Lower lobe of right lung (tissue), 2 donors: ENCODE results near the gene AHR. TPM values are rescaled to one million over a fixed set of nuclear protein-coding genes. Genes with fewer than 3 reads are reported as not detected.

Experiments used
- ATAC-seq, 2 donors: fragments of 200-7000 bp; cut with Tn5 transposase; one replicate each; pipeline ENCODE4 v1.9.1; 2020 to 2022; ENCODE audit warnings: mild to moderate bottlenecking in 2 of 2, moderate library complexity in 2 of 2
- DNase-seq: peaks from one replicate; pipeline ENCODE4 v3.0.0-alpha.2; 2020
- H3K27ac ChIP-seq: fragments of 200-600 bp; one replicate; pipeline ENCODE4 v1.8.0; 2022
- H3K27me3 ChIP-seq: fragments of 200-600 bp; one replicate; pipeline ENCODE4 v1.8.0; 2022; ENCODE audit warnings: low read depth
- H3K36me3 ChIP-seq: fragments of 200-600 bp; one replicate; pipeline ENCODE4 v1.8.0; 2022; ENCODE audit warnings: mild to moderate bottlenecking
- H3K4me1 ChIP-seq: fragments of 200-600 bp; one replicate; pipeline ENCODE4 v1.8.0; 2022
- H3K4me3 ChIP-seq: fragments of 200-600 bp; one replicate; pipeline ENCODE4 v1.8.0; 2022; ENCODE audit warnings: mild to moderate bottlenecking
- H3K9me3 ChIP-seq: fragments of 200-600 bp; one replicate; pipeline ENCODE4 v1.8.0; 2022
- intact Hi-C: fragments of 100-400 bp; cut with DNase I; formaldehyde crosslinking; loops from one replicate; pipeline ENCODE4 v1.11.0; 2022
- total RNA-seq: library from RNA; stranded (reverse); fragmentation: NEBNext Ultra II Directional; extraction: Animal tissue kit (Norgen Biotek cat#: 25700); gene quantifications from one replicate; pipeline ENCODE4 v1.2.1, GENCODE V29; 2021
- TF ChIP-seq, protein P1 (sequence below): fragments of 200-600 bp; IDR thresholded peaks from one replicate; pipeline ENCODE4 v1.8.0; 2022; ENCODE audit warnings: antibody characterized with exemption, mild to moderate bottlenecking
- donor health status: DM: no; HTN: yes; CAD: no; lungs with severe emphysema.

Gene AHR
- total RNA-seq, 1 donor from 2014 or later: 132 TPM

DNA sequence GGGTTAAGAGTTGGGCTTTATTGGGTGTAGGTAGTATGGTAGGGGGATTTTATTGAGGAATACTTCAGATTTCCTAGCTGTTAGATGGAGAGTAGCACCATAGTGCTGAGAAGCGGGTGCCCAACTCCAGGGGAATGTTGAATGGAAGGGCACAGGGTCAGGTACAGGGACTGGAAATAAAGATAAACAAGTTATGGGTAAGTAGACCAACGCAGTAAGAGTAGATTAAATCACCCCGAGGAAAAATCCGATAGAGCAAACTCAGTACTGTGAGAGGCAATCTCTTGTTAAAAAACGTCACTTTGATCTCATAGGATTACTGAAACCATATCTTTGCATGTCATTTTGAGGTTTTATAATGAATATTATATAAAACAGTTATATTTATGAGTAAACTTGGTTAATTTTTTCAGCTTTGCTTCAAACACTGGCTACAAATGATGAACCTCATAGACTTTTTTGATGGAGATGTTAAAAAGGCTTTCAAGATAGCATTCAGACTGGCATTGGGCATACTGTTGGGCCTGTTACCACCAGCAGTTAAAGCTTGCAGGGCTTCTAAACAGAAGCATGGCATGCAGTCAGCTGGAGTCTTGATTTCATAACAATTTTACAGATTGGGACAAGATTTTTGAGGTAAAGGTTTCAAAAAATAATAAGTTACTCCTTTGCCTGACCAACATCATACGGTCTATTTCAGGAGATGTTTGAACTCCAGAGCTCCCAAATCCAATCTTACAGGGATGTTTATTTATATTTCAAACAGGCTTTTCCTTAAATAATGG, 7.1 kb downstream of the AHR start:
- H3K4me3 ChIP-seq: peak overlapping the region; percentile 90
- peaks cover 93% of the 10 kb centered on the region for H3K4me1 ChIP-seq
- intact Hi-C loops: no loop called here
- no peaks in the 10 kb centered on the region for H3K27me3 ChIP-seq
- peak overlapping the region; percentile 73 for H3K27ac ChIP-seq
- no peaks in the 10 kb centered on the region for H3K9me3 ChIP-seq
- peaks cover 7% of the 10 kb centered on the region for H3K36me3 ChIP-seq
- no peak for ATAC-seq
- TF ChIP-seq, protein P1, sequence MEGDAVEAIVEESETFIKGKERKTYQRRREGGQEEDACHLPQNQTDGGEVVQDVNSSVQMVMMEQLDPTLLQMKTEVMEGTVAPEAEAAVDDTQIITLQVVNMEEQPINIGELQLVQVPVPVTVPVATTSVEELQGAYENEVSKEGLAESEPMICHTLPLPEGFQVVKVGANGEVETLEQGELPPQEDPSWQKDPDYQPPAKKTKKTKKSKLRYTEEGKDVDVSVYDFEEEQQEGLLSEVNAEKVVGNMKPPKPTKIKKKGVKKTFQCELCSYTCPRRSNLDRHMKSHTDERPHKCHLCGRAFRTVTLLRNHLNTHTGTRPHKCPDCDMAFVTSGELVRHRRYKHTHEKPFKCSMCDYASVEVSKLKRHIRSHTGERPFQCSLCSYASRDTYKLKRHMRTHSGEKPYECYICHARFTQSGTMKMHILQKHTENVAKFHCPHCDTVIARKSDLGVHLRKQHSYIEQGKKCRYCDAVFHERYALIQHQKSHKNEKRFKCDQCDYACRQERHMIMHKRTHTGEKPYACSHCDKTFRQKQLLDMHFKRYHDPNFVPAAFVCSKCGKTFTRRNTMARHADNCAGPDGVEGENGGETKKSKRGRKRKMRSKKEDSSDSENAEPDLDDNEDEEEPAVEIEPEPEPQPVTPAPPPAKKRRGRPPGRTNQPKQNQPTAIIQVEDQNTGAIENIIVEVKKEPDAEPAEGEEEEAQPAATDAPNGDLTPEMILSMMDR: no peak
- DNase-seq: no peak

DNA sequence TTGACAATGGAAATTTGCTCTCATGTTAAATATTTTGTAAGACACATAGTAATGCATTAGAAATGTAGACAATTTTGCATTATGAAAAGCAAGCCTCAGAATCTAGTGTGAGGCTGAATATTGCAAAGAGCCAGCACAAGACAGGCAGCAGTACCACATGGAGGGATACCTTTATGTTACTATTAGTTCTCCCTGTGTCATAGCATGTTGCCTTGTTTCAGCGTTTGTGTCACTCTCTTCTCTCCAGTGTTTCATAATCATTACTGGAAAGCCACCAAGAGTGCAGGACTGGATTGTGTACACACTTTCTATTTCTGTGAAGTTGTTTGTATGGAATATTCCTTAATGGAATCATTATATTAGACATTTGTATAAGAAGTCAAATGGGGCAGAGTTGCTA, 8.5 kb downstream of the AHR start:
- H3K9me3 ChIP-seq: no peaks in the 10 kb centered on the region
- TF ChIP-seq, protein P1: no peak
- intact Hi-C loops: no loop called here
- peaks cover 21% of the 10 kb centered on the region for H3K36me3 ChIP-seq
- H3K27ac ChIP-seq: peak overlapping the region; percentile 73
- H3K27me3 ChIP-seq: no peaks in the 10 kb centered on the region
- H3K4me3 ChIP-seq: peak overlapping the region; percentile 28
- ATAC-seq: peak; percentile 72 to 77
- no peak for DNase-seq
- peaks cover 99% of the 10 kb centered on the region for H3K4me1 ChIP-seq

DNA sequence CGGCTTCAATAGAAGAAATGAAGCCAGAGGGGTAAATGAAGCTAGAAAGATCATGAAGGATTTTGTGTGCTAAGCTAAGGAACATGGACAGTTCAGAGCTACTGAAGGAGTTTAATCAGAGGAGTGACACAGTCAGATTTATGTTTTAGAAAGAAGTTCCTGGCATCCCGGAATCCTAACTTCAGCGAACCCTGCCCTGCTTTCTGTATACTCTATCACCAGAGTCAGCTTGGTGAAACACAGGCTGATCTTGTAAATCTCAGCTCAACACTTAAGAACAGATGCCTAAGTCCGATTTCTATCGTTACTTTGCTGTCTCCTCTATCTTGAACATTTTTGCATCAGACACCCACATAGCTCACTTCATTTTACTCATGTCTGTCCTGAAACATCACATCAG, 9.1 kb downstream of the AHR start:
- no peaks in the 10 kb centered on the region for H3K27me3 ChIP-seq
- peaks cover 26% of the 10 kb centered on the region for H3K36me3 ChIP-seq
- H3K4me1 ChIP-seq: peaks cover 97% of the 10 kb centered on the region
- no peaks in the 10 kb centered on the region for H3K9me3 ChIP-seq
- ATAC-seq (peak; percentile 5 to 15), DNase-seq (no peak)
- H3K4me3 ChIP-seq: peak overlapping the region; percentile 28
- TF ChIP-seq, protein P1: no peak
- intact Hi-C loops: no loop called here
- peak overlapping the region; percentile 73 for H3K27ac ChIP-seq

DNA sequence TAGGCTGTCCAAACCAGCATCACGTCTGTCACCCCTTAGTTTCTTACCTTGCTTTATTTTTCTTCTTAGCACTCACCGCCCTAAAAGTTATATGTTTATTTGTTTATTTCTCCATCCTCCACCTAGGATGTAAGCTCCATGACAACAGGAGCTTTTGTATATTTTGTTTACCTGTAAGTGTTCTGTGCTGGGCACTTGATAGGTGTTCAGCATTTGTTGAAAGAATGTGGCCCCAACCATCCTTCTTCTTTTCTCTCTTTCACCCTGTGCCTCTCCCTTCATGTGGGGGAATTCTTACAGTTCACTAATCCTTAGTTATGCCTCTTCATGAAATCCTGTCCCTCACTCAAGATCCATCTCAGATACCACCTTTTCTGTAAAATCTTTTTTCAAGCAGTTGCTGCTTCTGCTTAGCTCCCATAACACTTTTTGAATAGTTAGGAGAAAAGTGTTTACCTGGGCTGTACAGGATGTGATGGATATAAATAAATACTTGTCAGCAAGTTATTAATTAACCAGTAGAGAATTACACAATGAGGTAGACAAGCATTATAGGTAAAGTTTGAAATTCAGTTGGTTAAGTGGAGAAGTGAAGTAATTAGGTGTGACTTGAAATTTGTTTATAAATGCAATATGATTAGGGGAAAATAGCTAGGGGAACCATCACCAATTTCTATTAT, 9.7 kb downstream of the AHR start:
- Histone ChIP-seq H3K9me3 (no peaks in the 10 kb centered on the region), H3K27ac (peak overlapping the region; percentile 73), H3K27me3 (no peaks in the 10 kb centered on the region), H3K4me1 (peaks cover 97% of the 10 kb centered on the region), H3K36me3 (peaks cover 30% of the 10 kb centered on the region), H3K4me3 (peak overlapping the region; percentile 28)
- intact Hi-C loops: no loop called here
- TF ChIP-seq, protein P1: no peak
- DNase-seq (no peak), ATAC-seq (peak; percentile 50 to 62)

DNA sequence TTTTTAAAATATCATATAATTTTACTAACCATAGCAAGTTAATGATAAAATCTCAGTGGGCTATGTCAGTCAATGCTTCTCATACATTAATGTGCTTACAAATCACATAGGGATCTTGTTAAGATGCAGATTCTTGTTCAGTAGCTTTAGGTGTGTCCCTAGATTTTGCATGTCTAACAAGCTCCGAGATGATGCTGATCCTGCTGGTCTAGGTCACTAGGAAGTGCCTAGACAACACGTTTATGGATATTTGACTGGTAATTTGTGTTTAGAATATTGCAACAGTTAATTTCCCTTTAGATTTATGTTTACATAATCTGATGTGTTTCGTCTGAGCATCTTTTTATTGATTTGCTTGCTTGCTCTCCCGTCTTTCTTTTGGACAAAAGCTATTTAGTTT, 12.7 kb downstream of the AHR start:
- H3K4me1 ChIP-seq: peaks cover 85% of the 10 kb centered on the region
- H3K4me3 ChIP-seq: no peak overlapping the region
- peaks cover 30% of the 10 kb centered on the region for H3K36me3 ChIP-seq
- no peaks in the 10 kb centered on the region for H3K27me3 ChIP-seq
- TF ChIP-seq, protein P1: no peak
- intact Hi-C loops: no loop called here
- ATAC-seq (no peak), DNase-seq (no peak)
- no peaks in the 10 kb centered on the region for H3K9me3 ChIP-seq
- no peak overlapping the region for H3K27ac ChIP-seq
